Vagina (tissue), 2 donors: ENCODE measurements around the gene NT5E. TPM values are rescaled to one million over a fixed set of nuclear protein-coding genes. Genes with fewer than 3 reads are reported as not detected.

Source experiments
- DNase-seq, 2 donors: peaks; one replicate each; pipeline ENCODE4 v3.0.0-alpha.2; 2017; ENCODE audit errors: extremely low spot score in 2 of 2
- H3K27ac ChIP-seq: fragments of 200-600 bp; sonication (generic); one replicate; pipeline ENCODE4 v1.5.1; 2019
- H3K27me3 ChIP-seq: fragments of 200-600 bp; sonication (generic); one replicate; pipeline ENCODE4 v1.5.1; 2019
- H3K36me3 ChIP-seq, 2 donors: fragments of 200-600 bp; sonication (generic); one replicate each; pipeline ENCODE4 v1.5.1; 2017 to 2019
- H3K4me1 ChIP-seq: fragments of 200-600 bp; sonication (generic); one replicate; pipeline ENCODE4 v1.5.1; 2019
- H3K4me3 ChIP-seq, 2 donors: fragments of 200-600 bp; sonication (generic); 1 replicate in 1 of 2; 2 replicates in 1 of 2; pipeline ENCODE4 v1.5.1; 2016 to 2019
- H3K9me3 ChIP-seq: fragments of 200-600 bp; sonication (generic); one replicate; pipeline ENCODE4 v1.5.1; 2019
- POLR2A ChIP-seq, 2 donors: fragments of 450-650 bp; IDR thresholded peaks; one replicate each; pipeline ENCODE4 v1.6.1; 2017; ENCODE audit warnings: antibody characterized with exemption in 2 of 2, mild to moderate bottlenecking in 2 of 2, moderate library complexity in 2 of 2
- POLR2AphosphoS5 ChIP-seq, 2 donors: sonication (generic); formaldehyde crosslinking; IDR thresholded peaks; one replicate each; pipeline ENCODE4 v1.9.0; 2017; ENCODE audit warnings: antibody characterized with exemption in 2 of 2, mild to moderate bottlenecking in 2 of 2, low read depth in 1 of 2; ENCODE audit not compliant: insufficient read depth in 1 of 2
- intact Hi-C: fragments of 100-400 bp; cut with DNase I; formaldehyde crosslinking; loops from one replicate; pipeline ENCODE4 v1.15.1; 2023
- total RNA-seq: library from RNA; depleted of rRNA; stranded (reverse); fragments of >200 nt; gene quantifications from one replicate; pipeline ENCODE4 v1.2.3, GENCODE V29; 2016
- TF ChIP-seq, protein P1 (sequence below), 3 experiments: fragments of 450-650 bp in 2 of 3; fragments of 200-600 bp in 1 of 3; sonication (generic) in 1 of 3; IDR thresholded peaks; one replicate each; pipeline ENCODE4 v1.5.1; 2017 to 2019; ENCODE audit warnings: antibody characterized with exemption in 3 of 3, mild to moderate bottlenecking in 2 of 3, moderate library complexity in 2 of 3

Gene NT5E
- total RNA-seq: 87.2 TPM

DNA sequence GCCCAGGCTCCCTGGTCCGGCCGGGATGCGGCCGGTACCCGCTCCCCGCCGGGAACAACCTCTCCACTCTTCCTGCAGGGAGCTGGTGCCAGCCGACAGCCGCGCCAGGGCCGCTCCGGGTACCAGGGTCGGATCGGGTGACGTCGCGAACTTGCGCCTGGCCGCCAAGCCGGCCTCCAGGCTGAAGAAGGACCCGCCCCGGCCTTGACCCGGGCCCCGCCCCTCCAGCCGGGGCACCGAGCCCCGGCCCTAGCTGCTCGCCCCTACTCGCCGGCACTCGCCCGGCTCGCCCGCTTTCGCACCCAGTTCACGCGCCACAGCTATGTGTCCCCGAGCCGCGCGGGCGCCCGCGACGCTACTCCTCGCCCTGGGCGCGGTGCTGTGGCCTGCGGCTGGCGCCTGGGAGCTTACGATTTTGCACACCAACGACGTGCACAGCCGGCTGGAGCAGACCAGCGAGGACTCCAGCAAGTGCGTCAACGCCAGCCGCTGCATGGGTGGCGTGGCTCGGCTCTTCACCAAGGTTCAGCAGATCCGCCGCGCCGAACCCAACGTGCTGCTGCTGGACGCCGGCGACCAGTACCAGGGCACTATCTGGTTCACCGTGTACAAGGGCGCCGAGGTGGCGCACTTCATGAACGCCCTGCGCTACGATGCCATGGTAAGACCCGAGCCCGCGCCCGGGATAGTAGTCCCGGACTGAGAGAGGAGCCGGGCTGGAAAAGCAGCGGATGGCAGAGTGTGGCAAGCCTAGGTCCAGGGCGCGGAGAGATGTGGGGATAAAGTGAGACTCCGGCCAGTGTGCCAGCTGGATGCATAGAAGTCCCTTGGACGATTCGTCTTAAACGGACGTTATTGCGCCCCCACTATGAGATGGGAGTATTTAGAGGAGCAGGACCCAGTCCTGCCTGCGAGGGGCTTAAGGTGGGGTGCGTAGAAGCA is at the start of gene NT5E:
Gene NT5E (plus strand): TSS at position 266 of the 942 bp plus-strand sequence. CDS start 57 bp downstream, at position 323.
- TF ChIP-seq, protein P1, sequence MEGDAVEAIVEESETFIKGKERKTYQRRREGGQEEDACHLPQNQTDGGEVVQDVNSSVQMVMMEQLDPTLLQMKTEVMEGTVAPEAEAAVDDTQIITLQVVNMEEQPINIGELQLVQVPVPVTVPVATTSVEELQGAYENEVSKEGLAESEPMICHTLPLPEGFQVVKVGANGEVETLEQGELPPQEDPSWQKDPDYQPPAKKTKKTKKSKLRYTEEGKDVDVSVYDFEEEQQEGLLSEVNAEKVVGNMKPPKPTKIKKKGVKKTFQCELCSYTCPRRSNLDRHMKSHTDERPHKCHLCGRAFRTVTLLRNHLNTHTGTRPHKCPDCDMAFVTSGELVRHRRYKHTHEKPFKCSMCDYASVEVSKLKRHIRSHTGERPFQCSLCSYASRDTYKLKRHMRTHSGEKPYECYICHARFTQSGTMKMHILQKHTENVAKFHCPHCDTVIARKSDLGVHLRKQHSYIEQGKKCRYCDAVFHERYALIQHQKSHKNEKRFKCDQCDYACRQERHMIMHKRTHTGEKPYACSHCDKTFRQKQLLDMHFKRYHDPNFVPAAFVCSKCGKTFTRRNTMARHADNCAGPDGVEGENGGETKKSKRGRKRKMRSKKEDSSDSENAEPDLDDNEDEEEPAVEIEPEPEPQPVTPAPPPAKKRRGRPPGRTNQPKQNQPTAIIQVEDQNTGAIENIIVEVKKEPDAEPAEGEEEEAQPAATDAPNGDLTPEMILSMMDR (IDR thresholded peaks at IDR 0.05): no peak
- TF ChIP-seq POLR2A (IDR thresholded peaks at IDR 0.05) (peak in 1 of 2 donors; percentile 73), POLR2AphosphoS5 (IDR thresholded peaks at IDR 0.05; ENCODE audit: insufficient read depth in 1 of 2, low read depth in 1 of 2) (peak in 1 of 2 donors; percentile 83)
- Histone ChIP-seq H3K27me3 (no peaks in the 10 kb centered on the region), H3K36me3 (no peaks in the 10 kb centered on the region), H3K4me1 (peaks cover 19% of the 10 kb centered on the region), H3K4me3 (peak within 1 kb of the TSS; percentile 76 to 79), H3K9me3 (no peaks in the 10 kb centered on the region), H3K27ac (peak within 1 kb of the TSS; percentile 92)
- intact Hi-C loops: no loop called here
- no peak for DNase-seq

DNA sequence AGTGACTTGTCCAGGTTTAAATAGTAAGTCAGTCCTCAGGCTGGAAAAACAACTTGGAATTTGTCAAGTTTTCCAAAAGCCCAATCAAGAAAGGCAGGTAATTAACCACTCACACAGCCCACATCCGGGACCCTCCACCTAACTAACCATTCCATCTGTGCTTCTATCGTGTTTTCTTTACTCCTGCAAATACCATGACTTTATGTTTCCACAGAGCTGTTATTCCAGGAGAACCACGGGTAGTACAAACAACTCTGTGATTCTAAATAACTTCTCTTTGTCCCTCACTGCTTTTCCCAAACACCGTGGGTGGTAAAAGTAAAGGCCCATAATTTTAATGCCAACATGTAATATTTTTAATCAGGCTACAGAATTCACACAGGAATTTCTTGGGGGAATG is 49.6 kb upstream of the NT5E start:
- TF ChIP-seq, protein P1 (IDR thresholded peaks at IDR 0.05): no peak
- no peak for TF ChIP-seq POLR2A (IDR thresholded peaks at IDR 0.05)
- TF ChIP-seq POLR2AphosphoS5 (IDR thresholded peaks at IDR 0.05; ENCODE audit: insufficient read depth in 1 of 2, low read depth in 1 of 2): no peak
- H3K9me3 ChIP-seq: no peaks in the 10 kb centered on the region
- no peak for DNase-seq
- no peaks in the 10 kb centered on the region for H3K27me3 ChIP-seq
- peaks cover 37% of the 10 kb centered on the region for H3K4me1 ChIP-seq
- H3K27ac ChIP-seq: no peak overlapping the region
- no peaks in the 10 kb centered on the region for H3K36me3 ChIP-seq
- H3K4me3 ChIP-seq: no peak overlapping the region
- intact Hi-C loops: no loop called here

DNA sequence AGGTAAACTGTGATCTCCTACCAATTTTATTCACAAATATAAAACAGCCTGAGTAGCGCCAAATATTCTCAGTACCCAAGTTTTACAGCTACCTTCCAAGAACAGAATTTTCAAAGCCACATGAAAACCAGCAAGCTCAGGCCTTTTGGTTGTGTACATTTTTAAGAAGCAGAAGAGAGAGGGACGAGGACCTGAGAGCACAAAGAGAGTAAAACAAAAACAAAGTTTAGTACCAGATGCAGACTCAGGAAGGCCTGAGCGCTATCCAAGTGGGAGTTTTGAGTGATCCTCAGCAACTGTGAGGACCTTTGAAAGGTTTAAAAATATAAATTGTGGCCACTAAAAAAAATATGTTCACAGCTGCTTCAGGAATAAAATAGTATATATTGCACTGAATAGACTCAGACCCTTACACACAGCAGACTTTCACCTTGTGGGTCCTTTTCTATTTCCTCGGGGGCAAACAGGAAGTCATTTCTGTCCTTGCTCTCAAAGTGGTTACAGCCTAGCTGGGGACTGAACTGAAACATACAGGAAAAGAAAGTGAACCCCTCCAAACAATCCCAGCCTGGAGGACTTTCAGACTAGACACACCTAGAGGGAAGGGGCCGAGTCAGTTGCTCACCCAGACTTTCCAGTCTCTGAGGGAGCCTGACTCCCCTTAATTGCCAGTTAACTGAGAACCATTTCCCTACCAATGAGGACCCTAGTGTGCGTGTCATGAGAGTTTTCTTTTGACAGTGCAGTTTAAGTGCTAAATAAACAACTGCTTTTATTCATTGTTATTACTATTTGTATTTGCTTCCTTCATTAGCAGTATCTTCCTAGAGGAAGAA is 48.5 kb upstream of the NT5E start:
- H3K4me3 ChIP-seq: no peak overlapping the region
- H3K36me3 ChIP-seq: no peaks in the 10 kb centered on the region
- peaks cover 41% of the 10 kb centered on the region for H3K4me1 ChIP-seq
- TF ChIP-seq POLR2A (IDR thresholded peaks at IDR 0.05) (no peak), POLR2AphosphoS5 (IDR thresholded peaks at IDR 0.05; ENCODE audit: insufficient read depth in 1 of 2, low read depth in 1 of 2) (no peak)
- TF ChIP-seq, protein P1 (IDR thresholded peaks at IDR 0.05): no peak
- intact Hi-C loops: no loop called here
- no peaks in the 10 kb centered on the region for H3K27me3 ChIP-seq
- DNase-seq: no peak
- no peaks in the 10 kb centered on the region for H3K9me3 ChIP-seq
- no peak overlapping the region for H3K27ac ChIP-seq

DNA sequence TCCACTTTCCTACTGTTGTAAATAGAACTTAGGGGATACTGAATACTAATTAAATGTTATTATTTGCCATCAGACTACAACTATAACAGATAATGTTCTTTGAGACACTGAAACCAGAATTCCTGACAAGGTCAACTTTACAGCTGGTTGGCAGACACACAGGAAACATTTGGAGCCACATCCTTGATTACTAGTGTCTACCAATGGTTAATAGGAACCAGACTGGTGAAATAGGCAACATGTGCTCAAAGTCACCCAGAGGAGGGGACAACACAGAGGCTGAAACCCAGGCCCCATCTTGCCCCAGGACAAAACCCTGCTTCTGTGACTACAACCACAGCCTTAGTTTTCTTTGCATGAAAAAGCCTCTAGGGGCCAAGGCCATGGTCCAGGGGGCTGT is 47.8 kb upstream of the NT5E start:
- DNase-seq: no peak
- Histone ChIP-seq H3K9me3 (no peaks in the 10 kb centered on the region), H3K36me3 (no peaks in the 10 kb centered on the region), H3K4me1 (peaks cover 41% of the 10 kb centered on the region), H3K27ac (no peak overlapping the region), H3K27me3 (no peaks in the 10 kb centered on the region), H3K4me3 (no peak overlapping the region)
- intact Hi-C loops: no loop called here
- TF ChIP-seq POLR2A (IDR thresholded peaks at IDR 0.05) (no peak), POLR2AphosphoS5 (IDR thresholded peaks at IDR 0.05; ENCODE audit: insufficient read depth in 1 of 2, low read depth in 1 of 2) (no peak)
- TF ChIP-seq, protein P1 (IDR thresholded peaks at IDR 0.05): no peak
